MM.1S (cell line): ENCODE data around the gene TNIK.

ENCODE experiments used
- EZH2phosphoT487 ChIP-seq: fragments of 300-600 bp; sonication (generic); IDR thresholded peaks from 2 replicates; pipeline ENCODE4 v1.6.1; 2018; ENCODE audit warnings: antibody characterized with exemption, low read length
- TF ChIP-seq, protein P1 (sequence below): fragments of 300-600 bp; sonication (generic); IDR thresholded peaks from 2 replicates; pipeline ENCODE4 v1.5.1; 2016; ENCODE audit warnings: antibody characterized with exemption, low read length, mixed read lengths

GRCh38 chr3:171481011-171481410, 20.8 kb upstream of the TNIK start:
- TF ChIP-seq, protein P1, sequence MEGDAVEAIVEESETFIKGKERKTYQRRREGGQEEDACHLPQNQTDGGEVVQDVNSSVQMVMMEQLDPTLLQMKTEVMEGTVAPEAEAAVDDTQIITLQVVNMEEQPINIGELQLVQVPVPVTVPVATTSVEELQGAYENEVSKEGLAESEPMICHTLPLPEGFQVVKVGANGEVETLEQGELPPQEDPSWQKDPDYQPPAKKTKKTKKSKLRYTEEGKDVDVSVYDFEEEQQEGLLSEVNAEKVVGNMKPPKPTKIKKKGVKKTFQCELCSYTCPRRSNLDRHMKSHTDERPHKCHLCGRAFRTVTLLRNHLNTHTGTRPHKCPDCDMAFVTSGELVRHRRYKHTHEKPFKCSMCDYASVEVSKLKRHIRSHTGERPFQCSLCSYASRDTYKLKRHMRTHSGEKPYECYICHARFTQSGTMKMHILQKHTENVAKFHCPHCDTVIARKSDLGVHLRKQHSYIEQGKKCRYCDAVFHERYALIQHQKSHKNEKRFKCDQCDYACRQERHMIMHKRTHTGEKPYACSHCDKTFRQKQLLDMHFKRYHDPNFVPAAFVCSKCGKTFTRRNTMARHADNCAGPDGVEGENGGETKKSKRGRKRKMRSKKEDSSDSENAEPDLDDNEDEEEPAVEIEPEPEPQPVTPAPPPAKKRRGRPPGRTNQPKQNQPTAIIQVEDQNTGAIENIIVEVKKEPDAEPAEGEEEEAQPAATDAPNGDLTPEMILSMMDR: no peak
- TF ChIP-seq EZH2phosphoT487: no peak
